GM18507 (cell line): Measurements from ENCODE around the gene ACSM6.
"Not testable (repeated sequence)": the region's sequence is repeated elsewhere in the genome, so short reads cannot be mapped to it uniquely, and the experiment has no call there.

Experiments used
- DNase-seq: peaks from one replicate; pipeline ENCODE4 v3.0.0; 2011; ENCODE audit warnings: low read depth; ENCODE audit not compliant: insufficient read length; ENCODE audit errors: extremely low spot score
- FAIRE-seq: peaks from 2 replicates; lab custom pipeline; 2011; peaks lifted over from hg19 to GRCh38; lab: Jason Lieb, UNC

The ACSM6 gene

DNA sequence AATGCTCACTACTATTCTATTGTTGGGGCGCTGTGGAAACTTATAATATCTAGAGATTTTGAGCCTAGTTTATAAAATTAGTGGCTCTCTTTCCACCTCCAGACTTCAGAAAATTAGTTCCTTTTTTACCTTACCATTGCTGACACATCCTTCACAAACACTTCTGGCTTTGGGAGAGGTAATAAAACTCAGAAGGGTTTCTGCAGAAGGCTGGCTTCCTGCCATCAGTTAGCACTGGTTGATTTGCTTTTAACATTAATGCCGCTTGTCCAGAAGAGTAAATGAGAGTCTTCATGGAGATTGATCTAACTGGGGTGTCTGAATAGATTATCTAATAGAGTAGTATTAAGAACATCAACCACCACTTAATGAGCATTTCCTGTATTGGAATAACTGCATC lies 20.3 kb downstream of the ACSM6 start:
- DNase-seq, result no peak
- no peak for FAIRE-seq

DNA sequence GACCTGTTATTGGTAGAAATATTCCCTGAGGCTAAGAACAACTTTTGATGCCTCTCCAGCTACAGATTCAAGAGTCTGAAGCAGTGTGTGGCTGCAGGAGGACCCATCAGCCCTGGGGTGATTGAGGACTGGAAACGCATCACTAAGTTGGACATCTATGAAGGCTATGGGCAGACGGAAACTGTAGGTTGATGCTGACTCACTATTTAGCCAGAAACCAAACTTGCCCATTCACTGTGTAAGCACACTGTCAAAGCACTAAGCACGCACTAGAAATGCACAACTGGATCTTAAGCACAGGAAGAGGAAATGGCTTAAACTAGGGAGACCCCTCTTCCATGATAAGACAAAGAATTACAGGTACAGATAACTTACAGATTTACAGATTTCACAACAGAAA lies 20.8 kb downstream of the ACSM6 start:
- FAIRE-seq (no peak), DNase-seq (no peak)

- DNase-seq (no peak), FAIRE-seq (no peak)
Measured at GRCh38 chr10:95217476-95217875, 23.4 kb downstream of the ACSM6 start.

DNA sequence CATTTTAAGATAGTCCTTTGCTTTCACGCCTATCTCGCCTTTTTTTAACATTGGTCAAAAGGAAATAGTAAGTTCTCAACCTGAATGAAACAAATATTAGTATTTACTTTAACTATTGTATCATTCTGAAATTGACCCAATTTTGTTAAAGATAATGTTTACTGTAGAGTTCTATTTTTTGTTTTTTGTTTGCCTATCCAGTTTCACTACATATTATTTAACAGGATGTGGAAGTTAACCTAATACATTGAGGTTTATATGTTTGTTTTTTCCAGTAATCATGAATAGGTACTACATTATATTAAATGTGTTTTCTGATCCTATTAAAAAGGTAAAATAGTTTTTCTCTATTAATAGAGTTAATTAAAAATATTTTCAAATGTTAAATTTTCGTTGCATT lies 26.5 kb downstream of the ACSM6 start:
- DNase-seq (no peak), FAIRE-seq (peak; percentile 35)

- no peak for FAIRE-seq
- DNase-seq, result no peak
Measured at GRCh38 chr10:95221124-95221523, 27.1 kb downstream of the ACSM6 start.

DNA sequence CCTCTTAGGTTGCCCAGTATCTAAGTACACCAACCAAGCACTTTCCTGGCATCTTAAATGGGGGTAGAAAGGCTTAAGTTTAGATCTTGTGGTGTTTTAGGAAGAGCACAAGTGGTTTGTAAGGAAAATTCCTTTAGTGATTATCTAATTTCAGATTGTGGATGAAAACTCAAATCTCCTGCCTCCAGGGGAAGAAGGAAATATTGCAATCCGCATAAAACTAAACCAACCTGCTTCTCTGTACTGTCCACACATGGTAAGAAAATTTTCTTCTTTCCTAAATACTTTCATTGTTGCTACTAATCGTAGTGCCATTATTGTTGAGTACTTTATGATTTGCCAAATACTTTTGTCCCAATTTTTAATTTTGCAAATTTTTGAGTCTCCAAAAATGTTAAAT lies 31.1 kb downstream of the ACSM6 start:
- no peak for DNase-seq

GRCh38 chr10:95228934-95229723 lies 35.1 kb downstream of the ACSM6 start:
- not testable (repeated sequence) for FAIRE-seq, DNase-seq

More for the DNA sequence above, 31.1 kb downstream of the ACSM6 start:
- no peak for FAIRE-seq

GRCh38 chr10:95229724-95230627 lies 35.9 kb downstream of the ACSM6 start:
- DNase-seq (no peak), FAIRE-seq (no peak)

DNA sequence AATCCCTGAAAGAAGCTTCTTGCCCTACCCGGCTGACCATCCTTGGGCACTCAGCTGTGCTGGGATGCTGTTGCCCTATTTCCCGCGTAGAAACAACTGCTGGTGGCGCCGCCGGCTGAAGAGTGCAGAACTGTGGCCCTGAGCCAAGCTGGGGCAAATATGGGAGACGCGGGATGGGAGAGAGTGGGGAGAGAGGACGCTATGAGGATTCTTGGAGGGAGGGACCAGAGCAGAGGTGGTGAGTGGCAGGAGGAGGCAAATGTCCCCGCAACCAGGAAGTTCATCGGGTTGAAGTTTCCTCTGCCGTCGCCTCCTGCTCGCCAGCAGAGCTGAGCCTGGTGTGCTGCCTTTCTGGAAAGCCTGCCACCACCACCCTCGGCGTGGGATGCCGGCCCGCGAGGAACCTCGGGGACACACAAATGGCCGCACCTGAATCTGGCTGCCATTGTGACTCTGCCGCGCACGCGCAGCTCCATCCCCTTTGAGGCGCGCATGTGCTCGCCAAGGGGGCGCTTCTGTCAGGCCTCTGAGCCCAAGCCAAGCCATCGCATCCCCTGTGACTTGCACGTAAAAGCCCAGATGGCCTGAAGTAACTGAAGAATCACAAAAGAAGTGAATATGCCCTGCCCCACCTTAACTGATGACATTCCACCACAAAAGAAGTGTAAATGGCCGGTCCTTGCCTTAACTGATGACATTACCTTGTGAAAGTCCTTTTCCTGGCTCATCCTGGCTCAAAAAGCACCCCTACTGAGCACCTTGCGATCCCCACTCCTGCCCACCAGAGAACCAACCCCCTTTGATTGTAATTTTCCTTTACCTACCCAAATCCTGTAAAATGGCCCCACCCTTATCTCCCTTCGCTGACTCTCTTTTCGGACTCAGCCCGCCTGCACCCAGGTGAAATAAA lies 36.9 kb downstream of the ACSM6 start:
- not testable (repeated sequence) for DNase-seq, FAIRE-seq

DNA sequence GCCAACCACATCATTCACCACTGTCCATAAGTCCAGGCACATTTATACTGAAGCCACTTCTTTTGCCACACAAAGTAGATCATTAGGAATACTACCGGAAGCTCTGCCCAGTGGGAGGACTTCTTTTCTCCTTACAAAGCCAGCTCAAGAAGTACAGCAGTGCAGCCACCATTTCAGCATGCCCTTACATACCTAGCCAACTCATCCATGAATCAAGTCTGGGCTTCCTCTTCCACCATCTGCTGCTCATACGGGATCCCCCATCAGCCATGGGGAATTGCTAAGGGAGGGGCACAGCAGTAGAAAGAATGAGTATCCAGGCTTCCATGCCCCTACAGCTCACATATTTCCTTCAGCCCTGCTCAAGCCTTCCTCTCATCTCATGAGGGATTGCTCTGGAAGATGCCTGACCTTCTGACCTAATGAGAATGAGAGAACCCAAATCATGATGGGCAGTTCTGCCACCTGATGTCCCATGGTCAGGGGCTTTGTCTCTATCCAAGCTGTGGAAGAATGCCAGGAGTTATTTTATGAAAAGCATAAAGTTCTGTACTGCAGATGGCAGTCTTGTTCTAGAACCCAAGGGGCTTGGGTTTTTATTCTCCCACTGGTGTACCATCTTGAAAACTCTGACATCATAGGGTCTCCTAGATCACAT lies 39.5 kb downstream of the ACSM6 start:
- FAIRE-seq, result no peak

DNA sequence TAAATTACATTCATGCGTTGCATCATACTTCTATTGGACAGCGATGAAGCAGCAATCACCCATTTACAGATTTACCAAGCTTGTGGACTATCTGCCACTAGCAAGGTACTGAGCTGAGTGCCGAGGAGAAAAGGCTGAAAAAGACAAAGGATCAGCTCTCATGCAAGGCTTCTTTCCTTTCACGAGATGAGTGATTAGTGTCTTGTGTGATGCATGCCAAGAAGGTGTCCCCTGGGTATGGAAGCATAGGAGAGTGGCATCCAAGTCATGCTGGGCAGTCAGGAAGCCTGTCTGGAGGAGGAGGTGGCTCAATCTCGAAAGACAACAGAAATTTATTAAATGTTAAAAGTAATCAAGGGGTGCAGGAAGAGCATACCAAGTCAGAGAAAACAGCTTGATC lies 40.9 kb downstream of the ACSM6 start:
- no peak for FAIRE-seq
- no peak for DNase-seq

More for the DNA sequence above, 39.5 kb downstream of the ACSM6 start:
- DNase-seq, result no peak

- FAIRE-seq (no peak), DNase-seq (no peak)
Measured at GRCh38 chr10:95235676-95236067, 41.6 kb downstream of the ACSM6 start.

- peak; percentile 37 for DNase-seq
- FAIRE-seq, result peak; percentile 96
Measured at GRCh38 chr10:95236068-95236903, 42.2 kb downstream of the ACSM6 start.

DNA sequence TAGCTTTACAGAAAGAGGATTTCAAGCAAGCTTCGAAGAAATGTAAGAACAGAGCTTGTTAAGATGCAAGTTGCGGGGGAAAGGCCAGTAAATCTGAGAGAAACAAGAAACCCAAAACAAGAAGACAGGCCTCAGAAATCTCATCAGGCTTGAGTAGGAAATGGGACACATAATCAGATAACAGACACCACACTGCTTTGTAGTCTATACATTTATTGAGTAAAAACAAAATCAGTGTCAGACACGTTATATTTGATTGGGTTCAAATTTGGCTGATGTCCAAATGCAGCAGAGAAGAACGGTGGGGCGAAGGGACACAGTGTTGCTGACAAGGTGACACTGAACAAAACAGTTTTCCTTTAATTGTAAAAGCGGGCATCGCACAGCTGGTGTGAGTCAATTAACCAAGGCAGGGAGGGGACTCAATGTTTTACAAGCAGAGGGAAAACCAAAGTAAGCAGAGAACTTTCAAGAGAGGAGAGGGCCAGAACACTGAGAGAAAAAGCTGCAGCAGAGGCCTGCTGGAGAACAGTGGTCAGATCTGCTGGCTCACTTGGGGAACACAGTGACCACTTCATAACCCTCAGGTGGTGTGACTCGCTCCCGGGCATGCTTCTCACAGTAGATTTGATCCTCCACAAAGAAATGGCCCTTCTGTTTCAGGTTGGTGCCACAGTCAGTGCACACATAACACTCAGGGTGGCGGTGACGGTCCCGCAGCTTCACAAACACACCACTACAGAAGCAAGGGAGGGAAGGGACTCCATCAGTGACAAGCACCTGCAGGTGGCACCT lies 43.5 kb downstream of the ACSM6 start:
- FAIRE-seq, result no peak

GRCh38 chr10:95240096-95240495 lies 46.1 kb downstream of the ACSM6 start:
- FAIRE-seq, DNase-seq: not testable (repeated sequence)

More for the DNA sequence above, 43.5 kb downstream of the ACSM6 start:
- DNase-seq, result no peak

DNA sequence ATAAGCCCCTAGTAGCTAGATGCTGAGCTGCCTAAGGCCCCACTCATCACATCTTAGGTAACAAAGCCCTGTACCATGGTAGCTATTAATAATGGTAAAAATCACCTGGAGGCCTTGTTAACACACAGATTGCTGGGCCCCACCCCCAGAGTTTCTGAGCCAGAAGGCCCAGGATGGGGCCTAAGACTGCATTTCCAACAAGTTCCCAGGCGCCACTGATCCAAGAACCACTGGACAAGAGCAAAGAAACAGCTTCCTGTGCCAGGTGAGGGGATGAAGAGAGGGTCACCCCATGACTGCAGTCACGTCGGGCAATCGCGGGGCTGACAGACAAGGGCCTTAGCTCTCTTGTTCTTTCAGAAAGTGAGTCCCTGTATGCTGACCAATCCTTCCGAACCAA lies 46.8 kb downstream of the ACSM6 start:
- DNase-seq (no peak), FAIRE-seq (no peak)

DNA sequence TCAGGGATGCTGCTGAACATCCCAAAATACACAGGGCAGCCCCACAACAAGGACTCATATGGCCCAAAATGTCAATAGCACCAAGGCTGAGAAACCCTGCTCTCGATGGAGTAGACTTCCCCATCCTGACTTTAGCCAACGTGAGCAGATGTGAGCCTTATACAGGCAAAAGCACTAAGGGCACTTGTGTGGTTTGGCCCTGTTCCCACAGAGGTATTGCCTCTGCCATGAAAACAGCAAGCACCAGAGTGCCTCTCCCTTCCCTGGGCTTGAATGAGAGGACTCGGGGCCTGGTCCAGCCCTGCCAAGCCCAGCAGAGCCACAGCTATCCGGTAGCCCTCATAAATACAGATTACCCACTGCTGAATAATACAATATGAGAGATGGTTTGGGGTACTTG lies 47.5 kb downstream of the ACSM6 start:
- DNase-seq, result no peak
- FAIRE-seq, result no peak
